Measurements from ENCODE around the gene DNMT3A. TPM values are rescaled to one million over a fixed set of nuclear protein-coding genes. Genes with fewer than 3 reads are reported as not detected.

Gene DNMT3A
- total RNA-seq, 3 donors from 2014 or later (not counting 1 experiment from before 2014, with no cell fraction given), result 36.3 to 60.7 (median 45.2) TPM

- no peaks in the 10 kb centered on the region for H3K27me3 ChIP-seq (ENCODE audit: control insufficient read depth, insufficient read depth, low read length)
- 95% methylated on average over 16 of the region's 17 CpGs for WGBS (ENCODE audit: insufficient coverage)
These were observed 46.2 kb upstream of the DNMT3A start for GRCh38 chr2:25387876-25388449.

GRCh38 chr2:25386971-25387875 is 45.5 kb upstream of the DNMT3A start:
- ATAC-seq, result no peak
- Histone ChIP-seq H3K36me3 (ENCODE audit: control insufficient read depth, insufficient read depth, low read length) (peaks cover 5% of the 10 kb centered on the region), H3K9me3 (ENCODE audit: control insufficient read depth, insufficient read depth, low read length) (no peaks in the 10 kb centered on the region), H3K27ac (ENCODE audit: low read length) (no peak overlapping the region), H3K4me3 (ENCODE audit: low read length) (no peak overlapping the region), H3K4me1 (ENCODE audit: control insufficient read depth, insufficient read depth, low read length) (peaks cover 3% of the 10 kb centered on the region), H3K27me3 (ENCODE audit: control insufficient read depth, insufficient read depth, low read length) (no peaks in the 10 kb centered on the region)
- Mint-ChIP-seq H3K27ac (no peak overlapping the region), H3K4me1 (peaks cover 10 to 28% of the 10 kb centered on the region in 2 donors), H3K36me3 (no peaks in the 10 kb centered on the region), H3K27me3 (ENCODE audit: low read depth in 2 of 2) (peaks cover under 1 to 2% of the 10 kb centered on the region in 2 donors), H3K4me3 (no peak overlapping the region), H3K9me3 (no peaks in the 10 kb centered on the region)
- TF ChIP-seq CTCF (IDR thresholded peaks at IDR 0.05), result no peak
- no peak for DNase-seq
- intact Hi-C loops (cut with micrococcal nuclease), result no loop called here
- 93% methylated on average over 19 of the region's 19 CpGs for WGBS (ENCODE audit: insufficient coverage)

More at GRCh38 chr2:25387876-25388449, 46.2 kb upstream of the DNMT3A start:
- Histone ChIP-seq H3K27ac (ENCODE audit: low read length) (no peak overlapping the region), H3K9me3 (ENCODE audit: control insufficient read depth, insufficient read depth, low read length) (no peaks in the 10 kb centered on the region), H3K36me3 (ENCODE audit: control insufficient read depth, insufficient read depth, low read length) (peaks cover 5% of the 10 kb centered on the region), H3K4me1 (ENCODE audit: control insufficient read depth, insufficient read depth, low read length) (peaks cover 3% of the 10 kb centered on the region), H3K4me3 (ENCODE audit: low read length) (no peak overlapping the region)
- Mint-ChIP-seq H3K27me3 (ENCODE audit: low read depth in 2 of 2) (no peaks in the 10 kb centered on the region), H3K4me1 (peaks cover 10 to 28% of the 10 kb centered on the region in 2 donors), H3K27ac (no peak overlapping the region), H3K9me3 (no peaks in the 10 kb centered on the region), H3K36me3 (no peaks in the 10 kb centered on the region), H3K4me3 (no peak overlapping the region)
- no peak for TF ChIP-seq CTCF (IDR thresholded peaks at IDR 0.05)
- intact Hi-C loops (cut with micrococcal nuclease), result no loop called here
- DNase-seq (no peak), ATAC-seq (no peak)

GRCh38 chr2:25385910-25386309 is 44.2 kb upstream of the DNMT3A start:
- peaks cover 3 to 8% of the 10 kb centered on the region in 2 donors for H3K27me3 Mint-ChIP-seq (ENCODE audit: low read depth in 2 of 2)
- H3K4me3 ChIP-seq (ENCODE audit: low read length), result no peak overlapping the region
- no peaks in the 10 kb centered on the region for H3K9me3 Mint-ChIP-seq
- no peak for DNase-seq
- no peak overlapping the region for H3K27ac ChIP-seq (ENCODE audit: low read length)
- ATAC-seq, result no peak
- peaks cover 5% of the 10 kb centered on the region for H3K36me3 ChIP-seq (ENCODE audit: control insufficient read depth, insufficient read depth, low read length)
- no peaks in the 10 kb centered on the region for H3K9me3 ChIP-seq (ENCODE audit: control insufficient read depth, insufficient read depth, low read length)
- intact Hi-C loops (cut with micrococcal nuclease), result no loop called here
- no peak for TF ChIP-seq CTCF (IDR thresholded peaks at IDR 0.05)
- H3K4me1 ChIP-seq (ENCODE audit: control insufficient read depth, insufficient read depth, low read length), result peaks cover 3% of the 10 kb centered on the region
- H3K27ac Mint-ChIP-seq, result no peak overlapping the region
- H3K4me3 Mint-ChIP-seq, result no peak overlapping the region
- peaks cover 10 to 33% of the 10 kb centered on the region in 2 donors for H3K4me1 Mint-ChIP-seq
- no peaks in the 10 kb centered on the region for H3K27me3 ChIP-seq (ENCODE audit: control insufficient read depth, insufficient read depth, low read length)
- H3K36me3 Mint-ChIP-seq, result no peaks in the 10 kb centered on the region
- 96% methylated on average over 8 of the region's 8 CpGs for WGBS (ENCODE audit: insufficient coverage)

All from natural killer cell (primary cell).